ENCODE results near the gene CNTN1.

The CNTN1 gene

DNA sequence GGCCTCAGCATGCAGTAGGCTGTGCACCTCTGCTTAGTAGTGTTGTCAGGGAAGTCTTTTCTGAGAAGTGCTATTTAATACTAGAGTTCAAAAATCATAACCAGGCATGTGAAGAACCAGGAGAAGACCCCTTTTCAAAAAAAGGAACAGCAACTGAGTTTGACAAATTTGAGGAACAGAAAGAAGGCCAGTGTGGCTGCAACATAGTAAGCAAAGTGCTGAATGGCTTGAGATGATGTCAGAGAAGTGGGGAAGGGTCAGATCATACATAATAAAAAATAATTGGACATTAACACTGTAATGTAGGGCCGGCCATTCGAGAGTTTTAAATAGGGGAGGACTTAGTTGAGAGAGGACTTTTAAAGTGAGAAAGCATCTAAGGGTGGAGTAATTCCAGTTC lies 11.1 kb upstream of the CNTN1 start:
- TF ChIP-seq, protein P1, sequence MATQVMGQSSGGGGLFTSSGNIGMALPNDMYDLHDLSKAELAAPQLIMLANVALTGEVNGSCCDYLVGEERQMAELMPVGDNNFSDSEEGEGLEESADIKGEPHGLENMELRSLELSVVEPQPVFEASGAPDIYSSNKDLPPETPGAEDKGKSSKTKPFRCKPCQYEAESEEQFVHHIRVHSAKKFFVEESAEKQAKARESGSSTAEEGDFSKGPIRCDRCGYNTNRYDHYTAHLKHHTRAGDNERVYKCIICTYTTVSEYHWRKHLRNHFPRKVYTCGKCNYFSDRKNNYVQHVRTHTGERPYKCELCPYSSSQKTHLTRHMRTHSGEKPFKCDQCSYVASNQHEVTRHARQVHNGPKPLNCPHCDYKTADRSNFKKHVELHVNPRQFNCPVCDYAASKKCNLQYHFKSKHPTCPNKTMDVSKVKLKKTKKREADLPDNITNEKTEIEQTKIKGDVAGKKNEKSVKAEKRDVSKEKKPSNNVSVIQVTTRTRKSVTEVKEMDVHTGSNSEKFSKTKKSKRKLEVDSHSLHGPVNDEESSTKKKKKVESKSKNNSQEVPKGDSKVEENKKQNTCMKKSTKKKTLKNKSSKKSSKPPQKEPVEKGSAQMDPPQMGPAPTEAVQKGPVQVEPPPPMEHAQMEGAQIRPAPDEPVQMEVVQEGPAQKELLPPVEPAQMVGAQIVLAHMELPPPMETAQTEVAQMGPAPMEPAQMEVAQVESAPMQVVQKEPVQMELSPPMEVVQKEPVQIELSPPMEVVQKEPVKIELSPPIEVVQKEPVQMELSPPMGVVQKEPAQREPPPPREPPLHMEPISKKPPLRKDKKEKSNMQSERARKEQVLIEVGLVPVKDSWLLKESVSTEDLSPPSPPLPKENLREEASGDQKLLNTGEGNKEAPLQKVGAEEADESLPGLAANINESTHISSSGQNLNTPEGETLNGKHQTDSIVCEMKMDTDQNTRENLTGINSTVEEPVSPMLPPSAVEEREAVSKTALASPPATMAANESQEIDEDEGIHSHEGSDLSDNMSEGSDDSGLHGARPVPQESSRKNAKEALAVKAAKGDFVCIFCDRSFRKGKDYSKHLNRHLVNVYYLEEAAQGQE (IDR thresholded peaks at IDR 0.05; ENCODE audit: insufficient read depth in 1 of 2, low read depth in 2 of 2, low read length in 2 of 2) = no peak
- no peak for TF ChIP-seq POLR2AphosphoS5 (IDR thresholded peaks at IDR 0.05; ENCODE audit: low read depth, low read length)
- no peak for TF ChIP-seq SIN3A (IDR thresholded peaks at IDR 0.05; ENCODE audit: borderline replicate concordance, insufficient read depth, low read length)
- TF ChIP-seq TAF1 (IDR thresholded peaks at IDR 0.05; ENCODE audit: borderline replicate concordance, insufficient read depth, low read length) = no peak
- no peak for TF ChIP-seq FOXP2 (optimal IDR thresholded peaks at IDR 0.05; ENCODE audit: borderline replicate concordance, extremely low read depth, extremely low read length, insufficient read depth)

DNA sequence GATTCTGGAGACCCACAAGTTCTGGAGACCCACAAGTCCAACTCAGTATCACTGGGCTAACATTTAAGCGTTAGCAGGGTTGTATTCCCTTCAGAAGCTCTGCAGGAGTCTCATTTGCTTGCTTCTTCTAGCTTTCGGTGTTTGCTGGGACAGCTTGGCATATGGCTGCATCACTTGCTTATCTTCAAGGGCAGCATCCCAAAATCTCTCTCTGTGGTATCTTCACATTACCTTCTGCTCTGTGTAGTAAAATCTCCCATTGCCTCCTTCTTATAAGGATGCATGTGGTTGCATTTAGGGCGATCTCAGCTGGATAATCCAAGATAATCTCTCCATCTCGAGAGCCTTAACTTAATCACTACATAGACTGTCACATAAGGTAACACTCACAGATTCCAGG lies 7.3 kb upstream of the CNTN1 start:
- no peak for TF ChIP-seq SIN3A (IDR thresholded peaks at IDR 0.05; ENCODE audit: borderline replicate concordance, insufficient read depth, low read length)
- no peak for TF ChIP-seq FOXP2 (optimal IDR thresholded peaks at IDR 0.05; ENCODE audit: borderline replicate concordance, extremely low read depth, extremely low read length, insufficient read depth)
- TF ChIP-seq TAF1 (IDR thresholded peaks at IDR 0.05; ENCODE audit: borderline replicate concordance, insufficient read depth, low read length) = no peak
- TF ChIP-seq POLR2AphosphoS5 (IDR thresholded peaks at IDR 0.05; ENCODE audit: low read depth, low read length) = no peak
- TF ChIP-seq, protein P1 (IDR thresholded peaks at IDR 0.05; ENCODE audit: insufficient read depth in 1 of 2, low read depth in 2 of 2, low read length in 2 of 2) = no peak

DNA sequence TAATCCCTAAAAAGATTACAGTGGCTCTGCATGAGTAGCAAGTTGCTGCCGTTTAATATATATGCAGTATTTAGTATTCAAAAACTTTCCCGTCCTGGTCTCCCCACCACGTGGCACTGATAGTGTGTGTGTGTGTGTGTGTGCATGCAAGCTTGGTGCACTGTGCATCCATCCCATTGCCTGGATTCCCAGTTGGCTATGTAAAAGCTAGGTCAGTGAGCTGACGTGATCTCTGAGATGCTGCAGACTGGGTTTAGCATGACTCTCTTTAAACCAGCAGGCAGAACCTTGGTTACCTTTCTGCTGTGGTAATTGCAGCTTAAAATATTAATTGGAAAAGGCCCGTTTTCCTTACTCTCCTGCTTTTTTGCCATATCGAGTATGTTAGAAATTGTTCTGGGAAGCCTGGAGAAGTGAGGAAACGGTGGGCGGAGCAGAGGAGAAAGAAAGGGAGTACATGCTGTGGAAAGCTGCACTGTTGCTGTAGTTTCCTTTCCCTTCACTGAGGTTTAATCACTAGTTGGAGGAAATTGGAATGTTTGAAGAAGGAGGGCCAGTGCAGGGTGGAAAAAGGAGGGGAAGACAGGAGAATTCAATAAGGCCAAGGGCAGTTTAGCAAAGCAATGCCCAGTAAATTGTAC lies 4.0 kb upstream of the CNTN1 start:
- no peak for TF ChIP-seq POLR2AphosphoS5 (IDR thresholded peaks at IDR 0.05; ENCODE audit: low read depth, low read length)

DNA sequence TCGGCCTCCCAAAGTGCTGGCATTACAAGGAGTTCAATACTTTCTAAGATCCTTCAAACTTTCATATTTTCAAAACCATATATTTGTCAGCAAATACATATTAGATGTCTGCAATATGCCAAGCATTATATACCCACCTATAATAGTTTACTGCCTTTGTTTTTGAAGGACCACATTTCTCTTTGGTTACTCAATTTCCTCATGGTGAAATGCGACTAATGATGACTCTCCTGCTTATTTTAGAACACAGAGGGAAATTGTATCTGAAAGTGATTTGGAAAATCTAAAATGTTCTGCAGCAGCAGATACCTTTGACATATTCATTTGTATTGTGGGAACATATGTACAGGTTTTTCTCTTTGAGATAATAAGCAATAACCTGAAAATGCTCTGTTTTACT lies 2.7 kb upstream of the CNTN1 start:
- TF ChIP-seq FOXP2 (optimal IDR thresholded peaks at IDR 0.05; ENCODE audit: borderline replicate concordance, extremely low read depth, extremely low read length, insufficient read depth) (no peak), SIN3A (IDR thresholded peaks at IDR 0.05; ENCODE audit: borderline replicate concordance, insufficient read depth, low read length) (no peak), TAF1 (IDR thresholded peaks at IDR 0.05; ENCODE audit: borderline replicate concordance, insufficient read depth, low read length) (no peak), POLR2AphosphoS5 (IDR thresholded peaks at IDR 0.05; ENCODE audit: low read depth, low read length) (no peak)
- TF ChIP-seq, protein P1 (IDR thresholded peaks at IDR 0.05; ENCODE audit: insufficient read depth in 1 of 2, low read depth in 2 of 2, low read length in 2 of 2) = no peak

DNA sequence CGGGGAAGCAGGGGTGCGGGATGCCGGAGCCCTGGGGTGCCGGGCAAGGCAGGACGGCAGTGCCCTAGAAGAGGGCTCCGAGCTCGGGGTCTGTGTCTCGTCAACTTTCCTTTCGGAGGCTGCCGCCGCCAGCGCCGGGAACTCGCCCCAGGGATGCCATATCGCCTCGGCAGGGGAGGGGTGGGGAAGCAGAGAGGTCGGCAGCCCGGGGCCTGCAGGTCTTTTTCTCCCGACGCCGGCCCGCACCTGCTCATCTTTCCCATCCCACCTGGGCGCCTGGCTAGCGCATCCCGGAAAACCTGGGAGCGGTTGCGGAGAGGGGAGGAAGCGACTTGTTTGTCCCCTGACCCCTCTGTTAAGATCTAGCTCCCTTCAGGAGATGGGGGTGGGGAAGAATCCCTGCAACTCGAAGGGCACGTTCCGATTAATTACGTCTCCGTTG lies 547 bp downstream of the CNTN1 start:
- TF ChIP-seq FOXP2 (optimal IDR thresholded peaks at IDR 0.05; ENCODE audit: borderline replicate concordance, extremely low read depth, extremely low read length, insufficient read depth) (no peak), TAF1 (IDR thresholded peaks at IDR 0.05; ENCODE audit: borderline replicate concordance, insufficient read depth, low read length) (no peak), POLR2AphosphoS5 (IDR thresholded peaks at IDR 0.05; ENCODE audit: low read depth, low read length) (no peak), SIN3A (IDR thresholded peaks at IDR 0.05; ENCODE audit: borderline replicate concordance, insufficient read depth, low read length) (no peak)
- TF ChIP-seq, protein P1 (IDR thresholded peaks at IDR 0.05; ENCODE audit: insufficient read depth in 1 of 2, low read depth in 2 of 2, low read length in 2 of 2) = no peak

All from PFSK-1 (cell line).